Naive thymus-derived CD4-positive, alpha-beta T cell (primary cell): ENCODE measurements around the gene PCDHGB3. TPM values are rescaled to one million over a fixed set of nuclear protein-coding genes. Genes with fewer than 3 reads are reported as not detected.
A peak's percentile ranks its signal among the peaks of the same experiment; 100 is the strongest.
"Not testable (repeated sequence)": the region's sequence is repeated elsewhere in the genome, so short reads cannot be mapped to it uniquely, and the experiment has no call there.

ENCODE experiments used
- ATAC-seq: fragments of 150-1000 bp; cut with Tn5 transposase; 2 replicates; pipeline ENCODE4 v1.10.0; 2021; ENCODE audit warnings: mild to moderate bottlenecking, moderate library complexity
- CTCF ChIA-PET: fragments of 350-600 bp; sonication (Branson Sonifier 250); formaldehyde crosslinking; loops from one replicate; lab custom pipeline; 2021; ENCODE audit warnings: antibody characterized with exemption; lab: Charles Lee
- POLR2A ChIA-PET: fragments of 350-600 bp; sonication (Branson Sonifier 250); formaldehyde crosslinking; loops from one replicate; lab custom pipeline; 2021; ENCODE audit warnings: antibody characterized with exemption, inconsistent platforms; lab: Charles Lee
- DNase-seq, 9 donors: peaks; one replicate each; pipeline versions ENCODE4 v3.0.0 to v3.0.0-alpha.2; 2020 to 2022; ENCODE audit warnings: mixed read lengths in 1 of 9
- H3K27ac ChIP-seq: one replicate; pipeline ENCODE4 v1.7.0; 2013; ENCODE audit warnings: mild to moderate bottlenecking, low read depth, low read length, moderate library complexity
- H3K27me3 ChIP-seq, 2 donors: one replicate each; pipeline ENCODE4 v1.7.0; 2013; ENCODE audit warnings: low read length in 2 of 2, mild to moderate bottlenecking in 2 of 2, moderate library complexity in 2 of 2; ENCODE audit not compliant: control insufficient read depth in 2 of 2, insufficient read depth in 2 of 2
- H3K36me3 ChIP-seq, 3 experiments: 1 replicate in 2 of 3; 2 replicates in 1 of 3; pipeline ENCODE4 v1.7.0; 2013; ENCODE audit warnings: low read length in 3 of 3, mild to moderate bottlenecking in 3 of 3, moderate library complexity in 1 of 3; ENCODE audit not compliant: insufficient read depth in 3 of 3, control insufficient read depth in 2 of 3
- H3K4me1 ChIP-seq, 2 donors: one replicate each; pipeline ENCODE4 v1.7.0; 2013; ENCODE audit warnings: low read length in 2 of 2, mild to moderate bottlenecking in 2 of 2, moderate library complexity in 1 of 2; ENCODE audit not compliant: control insufficient read depth in 2 of 2, insufficient read depth in 2 of 2
- H3K4me3 ChIP-seq: 2 replicates; pipeline ENCODE4 v1.7.0; 2013; ENCODE audit warnings: mild to moderate bottlenecking, low read length
- H3K9me3 ChIP-seq, 3 experiments: 1 replicate in 2 of 3; 2 replicates in 1 of 3; pipeline ENCODE4 v1.7.0; 2013; ENCODE audit warnings: low read length in 3 of 3; ENCODE audit not compliant: control insufficient read depth in 2 of 3
- H3K27ac Mint-ChIP-seq, 9 donors: one replicate each; pipeline ENCODE4 v1.8.0; 2020 to 2022; ENCODE audit warnings: mixed read lengths in 9 of 9, mild to moderate bottlenecking in 8 of 9, moderate library complexity in 5 of 9, inconsistent platforms in 2 of 9
- H3K27me3 Mint-ChIP-seq, 5 donors: one replicate each; pipeline ENCODE4 v1.8.0; 2021 to 2022; ENCODE audit warnings: mixed read lengths in 5 of 5, mild to moderate bottlenecking in 1 of 5
- H3K36me3 Mint-ChIP-seq, 5 donors: one replicate each; pipeline ENCODE4 v1.8.0; 2020 to 2022; ENCODE audit warnings: mixed read lengths in 5 of 5, mild to moderate bottlenecking in 3 of 5, inconsistent platforms in 1 of 5
- H3K4me1 Mint-ChIP-seq, 7 donors: one replicate each; pipeline ENCODE4 v1.8.0; 2020 to 2022; ENCODE audit warnings: mixed read lengths in 7 of 7, mild to moderate bottlenecking in 3 of 7, inconsistent platforms in 1 of 7
- H3K4me3 Mint-ChIP-seq, 10 donors: one replicate each; pipeline ENCODE4 v1.8.0; 2020 to 2022; ENCODE audit warnings: mild to moderate bottlenecking in 10 of 10, mixed read lengths in 10 of 10, moderate library complexity in 6 of 10, inconsistent platforms in 2 of 10
- H3K9me3 Mint-ChIP-seq, 11 donors: one replicate each; pipeline ENCODE4 v1.8.0; 2020 to 2022; ENCODE audit warnings: mixed read lengths in 11 of 11, mild to moderate bottlenecking in 4 of 11, inconsistent platforms in 1 of 11, moderate library complexity in 1 of 11
- intact Hi-C, 2 donors: fragments of 100-400 bp; cut with micrococcal nuclease; formaldehyde crosslinking; loops; one replicate each; pipeline ENCODE4 v1.15.1; 2023
- polyA plus RNA-seq, 2 donors: library from polyadenylated mRNA; unstranded; fragments of 300-500 nt; fragmentation: Illumina TruSeq; gene quantifications; one replicate each; pipeline ENCODE4 v1.2.3, GENCODE V29; 2021
- total RNA-seq, 6 experiments: library from RNA in 5 of 6; stranded (reverse) in 5 of 6; gene quantifications; 1 replicate in 5 of 6; 2 replicates in 1 of 6; pipeline ENCODE4 v1.2.3 and lab custom pipeline; 2021 to 2026

The PCDHGB3 gene
- total and polyA plus RNA-seq, 7 experiments from 2014 or later = 0.13 to 0.59 (median 0.39) TPM; not detected in 1

DNA sequence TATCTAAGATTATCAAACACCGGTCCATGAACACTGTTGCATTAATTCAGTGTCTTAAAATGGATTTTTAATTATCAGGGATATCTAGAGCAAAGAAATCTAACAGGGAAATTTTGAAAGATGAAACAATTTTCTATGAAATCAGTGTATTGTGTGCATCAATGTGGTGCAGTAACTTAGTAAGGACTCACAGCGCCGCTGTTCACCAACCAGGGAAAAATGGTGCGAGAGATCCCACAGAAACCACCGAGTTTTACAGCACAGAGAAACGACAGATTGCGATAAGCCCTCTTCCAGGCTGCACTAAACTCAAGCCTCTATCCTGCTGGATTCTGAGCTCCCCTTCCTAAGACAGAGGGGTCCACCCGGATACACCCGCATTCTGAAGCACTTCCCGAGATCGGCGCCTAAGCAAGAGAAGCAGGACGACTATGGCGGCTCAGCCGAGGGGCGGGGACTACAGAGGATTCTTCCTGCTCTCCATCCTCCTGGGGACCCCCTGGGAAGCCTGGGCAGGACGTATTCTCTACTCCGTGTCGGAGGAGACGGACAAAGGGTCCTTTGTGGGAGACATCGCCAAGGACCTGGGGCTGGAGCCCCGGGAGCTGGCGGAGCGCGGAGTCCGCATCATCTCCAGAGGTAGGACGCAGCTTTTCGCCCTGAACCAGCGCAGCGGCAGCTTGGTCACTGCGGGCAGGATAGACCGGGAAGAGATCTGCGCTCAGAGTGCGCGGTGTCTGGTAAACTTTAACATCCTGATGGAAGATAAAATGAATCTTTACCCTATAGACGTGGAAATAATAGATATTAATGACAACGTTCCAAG is 12.6 kb downstream of the PCDHGB3 start, which contains the start of gene PCDHGA7:
TSS of gene PCDHGA7 (plus strand) at position 274 of the 826 bp plus-strand sequence. CDS start at position 432, 158 bp downstream.
- Mint-ChIP-seq H3K27ac (peak within 1 kb of the TSS in 1 of 9 donors; percentile 14), H3K4me3 (peak within 1 kb of the TSS; percentile 46 to 83 (median 70)), H3K9me3 (peaks cover 0 to 87% (median 41%) of the 10 kb centered on the region in 11 donors), H3K4me1 (peaks cover 0 to 4% (median 0%) of the 10 kb centered on the region in 7 donors), H3K27me3 (peaks cover 36 to 85% (median 79%) of the 10 kb centered on the region in 5 donors), H3K36me3 (peaks cover 0 to 17% (median 10%) of the 10 kb centered on the region in 5 donors)
- Histone ChIP-seq H3K36me3 (no peaks in the 10 kb centered on the region), H3K4me1 (no peaks in the 10 kb centered on the region), H3K4me3 (no peak within 1 kb of the TSS), H3K9me3 (peaks cover 0 to 30% (median 0%) of the 10 kb centered on the region in 3 experiments), H3K27ac (no peak within 1 kb of the TSS), H3K27me3 (peaks cover 0 to 18% of the 10 kb centered on the region in 2 donors)
- CTCF ChIA-PET = no interaction called here
- intact Hi-C loops = no loop called here
- DNase-seq (no peak), ATAC-seq (peak; percentile 36)
- POLR2A ChIA-PET = no interaction called here

DNA sequence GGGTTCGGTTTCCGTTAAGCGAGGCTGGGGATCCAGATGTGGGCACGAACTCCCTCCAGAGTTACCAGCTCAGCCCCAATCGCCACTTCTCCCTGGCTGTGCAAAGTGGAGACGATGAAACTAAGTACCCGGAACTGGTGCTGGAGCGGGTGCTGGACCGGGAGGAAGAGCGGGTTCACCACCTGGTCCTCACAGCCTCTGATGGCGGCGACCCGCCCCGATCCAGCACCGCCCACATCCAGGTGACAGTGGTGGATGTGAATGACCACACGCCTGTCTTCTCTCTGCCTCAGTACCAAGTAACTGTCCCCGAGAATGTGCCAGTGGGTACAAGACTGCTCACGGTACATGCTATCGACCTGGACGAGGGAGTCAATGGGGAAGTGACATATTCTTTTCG is 13.3 kb downstream of the PCDHGB3 start:
- CTCF ChIA-PET = no interaction called here
- Histone ChIP-seq H3K27ac (no peak overlapping the region), H3K9me3 (peaks cover 0 to 31% (median 0%) of the 10 kb centered on the region in 3 experiments), H3K4me1 (no peaks in the 10 kb centered on the region), H3K27me3 (peaks cover 0 to 18% of the 10 kb centered on the region in 2 donors), H3K36me3 (no peaks in the 10 kb centered on the region), H3K4me3 (no peak overlapping the region)
- Mint-ChIP-seq H3K36me3 (peaks cover 0 to 19% (median 10%) of the 10 kb centered on the region in 5 donors), H3K4me3 (peak overlapping the region in 2 of 10 donors; percentile 2 to 64), H3K4me1 (peaks cover 0 to 4% (median 0%) of the 10 kb centered on the region in 7 donors), H3K9me3 (peaks cover 0 to 85% (median 44%) of the 10 kb centered on the region in 11 donors), H3K27me3 (peaks cover 38 to 86% (median 81%) of the 10 kb centered on the region in 5 donors), H3K27ac (no peak overlapping the region)
- intact Hi-C loops = no loop called here
- DNase-seq = no peak
- ATAC-seq = no peak
- POLR2A ChIA-PET = no interaction called here

GRCh38 chr5:141384471-141385267 is 14.6 kb downstream of the PCDHGB3 start:
- ChIA-PET POLR2A (no interaction called here), CTCF (interaction anchor here (0.6 kb wide), 1 partner anchor 21 kb away, joined by 8 read pairs; no protein-coding TSS in a partner anchor)
- no peak overlapping the region for H3K4me3 Mint-ChIP-seq
- no peak overlapping the region for H3K27ac ChIP-seq
- H3K36me3 Mint-ChIP-seq = peaks cover 0 to 27% (median 10%) of the 10 kb centered on the region in 5 donors
- intact Hi-C loops = no loop called here
- H3K4me3 ChIP-seq = no peak overlapping the region
- H3K4me1 ChIP-seq = no peaks in the 10 kb centered on the region
- H3K27ac Mint-ChIP-seq = no peak overlapping the region
- DNase-seq = no peak
- no peaks in the 10 kb centered on the region for H3K36me3 ChIP-seq
- H3K27me3 ChIP-seq = peaks cover 0 to 18% of the 10 kb centered on the region in 2 donors
- peaks cover 41 to 86% (median 81%) of the 10 kb centered on the region in 5 donors for H3K27me3 Mint-ChIP-seq
- H3K4me1 Mint-ChIP-seq = peaks cover 0 to 4% (median 0%) of the 10 kb centered on the region in 7 donors
- ATAC-seq = no peak
- peaks cover 0 to 42% (median 0%) of the 10 kb centered on the region in 3 experiments for H3K9me3 ChIP-seq
- H3K9me3 Mint-ChIP-seq = peaks cover 0 to 86% (median 55%) of the 10 kb centered on the region in 11 donors

- Mint-ChIP-seq H3K4me3 (peak within 1 kb of the TSS in 9 of 10 donors; percentile 19 to 68 (median 50)), H3K36me3 (peaks cover 5 to 31% (median 10%) of the 10 kb centered on the region in 5 donors), H3K27me3 (peaks cover 36 to 85% (median 81%) of the 10 kb centered on the region in 5 donors), H3K9me3 (peaks cover 0 to 90% (median 56%) of the 10 kb centered on the region in 11 donors)
- H3K4me3 ChIP-seq, POLR2A ChIA-PET, H3K27ac Mint-ChIP-seq, H3K27ac ChIP-seq, H3K4me1 ChIP-seq, H3K36me3 ChIP-seq, H3K4me1 Mint-ChIP-seq, CTCF ChIA-PET, intact Hi-C loops: not testable (repeated sequence)
- H3K27me3 ChIP-seq = peaks cover 4 to 16% of the 10 kb centered on the region in 2 donors
- ATAC-seq (peak; percentile 74), DNase-seq (peak in 3 of 9 donors; percentile 8 to 24 (median 8))
- H3K9me3 ChIP-seq = peaks cover 0 to 45% (median 0%) of the 10 kb centered on the region in 3 experiments
Measured at GRCh38 chr5:141387557-141388311, 17.7 kb downstream of the PCDHGB3 start, which contains the start of gene PCDHGB4. Gene PCDHGB4, plus strand, starts transcription at chr5:141387698. Its CDS starts 187 bp downstream, at chr5:141387885.

DNA sequence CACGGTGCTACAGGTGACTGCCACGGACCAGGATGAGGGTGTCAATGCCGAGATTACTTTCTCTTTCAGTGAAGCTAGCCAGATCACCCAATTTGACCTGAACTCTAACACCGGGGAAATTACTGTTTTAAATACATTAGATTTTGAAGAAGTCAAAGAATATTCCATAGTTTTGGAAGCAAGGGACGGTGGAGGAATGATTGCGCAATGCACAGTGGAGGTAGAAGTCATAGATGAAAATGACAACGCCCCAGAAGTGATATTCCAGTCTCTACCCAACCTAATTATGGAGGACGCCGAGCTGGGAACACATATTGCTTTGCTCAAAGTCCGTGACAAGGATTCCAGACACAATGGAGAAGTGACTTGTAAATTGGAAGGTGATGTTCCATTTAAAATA is 18.6 kb downstream of the PCDHGB3 start:
- CTCF ChIA-PET = no interaction called here
- intact Hi-C loops = no loop called here
- Mint-ChIP-seq H3K36me3 (peaks cover 5 to 35% (median 10%) of the 10 kb centered on the region in 5 donors), H3K9me3 (peaks cover 0 to 90% (median 57%) of the 10 kb centered on the region in 11 donors), H3K27ac (no peak overlapping the region), H3K27me3 (peaks cover 29 to 85% (median 79%) of the 10 kb centered on the region in 5 donors), H3K4me3 (peak overlapping the region in 1 of 10 donors; percentile 27), H3K4me1 (peaks cover 0 to 3% (median 0%) of the 10 kb centered on the region in 7 donors)
- Histone ChIP-seq H3K4me3 (no peak overlapping the region), H3K36me3 (no peaks in the 10 kb centered on the region), H3K4me1 (no peaks in the 10 kb centered on the region), H3K27me3 (peaks cover 4 to 14% of the 10 kb centered on the region in 2 donors), H3K27ac (no peak overlapping the region), H3K9me3 (peaks cover 0 to 45% (median 0%) of the 10 kb centered on the region in 3 experiments)
- ATAC-seq (no peak), DNase-seq (no peak)
- POLR2A ChIA-PET = no interaction called here
